Activated CD8-positive, alpha-beta T cell treated with anti-CD3 and anti-CD28 coated beads, Interleukin-2, amount 10 ng/mL, durations not matched to agents 7 days and 5 days (primary cell): Measurements from ENCODE around the gene DDRGK1. TPM values are rescaled to one million over a fixed set of nuclear protein-coding genes. Genes with fewer than 3 reads are reported as not detected.

Experiments
- ATAC-seq: fragments of 150-1000 bp; cut with Tn5 transposase; one replicate; pipeline ENCODE4 v1.10.0; 2021; ENCODE audit warnings: moderate library complexity
- CTCF ChIA-PET: fragments of 350-600 bp; sonication (Branson Sonifier 250); formaldehyde crosslinking; loops from one replicate; lab custom pipeline; 2021; ENCODE audit warnings: antibody characterized with exemption; lab: Charles Lee
- POLR2A ChIA-PET: fragments of 350-600 bp; sonication (Branson Sonifier 250); formaldehyde crosslinking; loops from one replicate; lab custom pipeline; 2021; ENCODE audit warnings: antibody characterized with exemption; lab: Charles Lee
- DNase-seq: peaks from one replicate; pipeline ENCODE4 v3.0.0-alpha.2; 2020
- H3K27ac Mint-ChIP-seq: one replicate; pipeline ENCODE4 v1.8.0; 2021; ENCODE audit warnings: mild to moderate bottlenecking, mixed read lengths
- H3K27me3 Mint-ChIP-seq: one replicate; pipeline ENCODE4 v1.8.0; 2021; ENCODE audit warnings: low read depth, mixed read lengths
- H3K36me3 Mint-ChIP-seq: one replicate; pipeline ENCODE4 v1.8.0; 2021; ENCODE audit warnings: low read depth, mixed read lengths
- H3K4me1 Mint-ChIP-seq: one replicate; pipeline ENCODE4 v1.8.0; 2021; ENCODE audit warnings: low read depth, mixed read lengths
- H3K4me3 Mint-ChIP-seq: one replicate; pipeline ENCODE4 v1.8.0; 2021; ENCODE audit warnings: mild to moderate bottlenecking, mixed read lengths
- H3K9me3 Mint-ChIP-seq: one replicate; pipeline ENCODE4 v1.8.0; 2022; ENCODE audit warnings: mixed read lengths; ENCODE audit not compliant: insufficient read depth
- total RNA-seq, 2 experiments: library from RNA; stranded (reverse); gene quantifications; one replicate each; pipeline ENCODE4 v1.2.3, GENCODE V29; 2021

DDRGK1 gene
- total RNA-seq, 2 experiments from 2014 or later, result 49.0 to 54.4 TPM

GRCh38 chr20:3166338-3166912 is 38.1 kb downstream of the DDRGK1 start:
- Mint-ChIP-seq H3K4me1 (no peaks in the 10 kb centered on the region), H3K9me3 (no peaks in the 10 kb centered on the region), H3K27ac (no peak overlapping the region), H3K4me3 (no peak overlapping the region), H3K27me3 (peaks cover 25% of the 10 kb centered on the region), H3K36me3 (no peaks in the 10 kb centered on the region)
- POLR2A ChIA-PET, result interaction anchor here (0.7 kb wide), 1 partner anchor 35 kb away, joined by 3 read pairs; no protein-coding TSS in a partner anchor
- no peak for DNase-seq
- CTCF ChIA-PET, result no interaction called here
- no peak for ATAC-seq

- ChIA-PET CTCF (no interaction called here), POLR2A (interaction anchor here (0.7 to 0.8 kb wide), 2 partner anchors 36 to 411 kb away, joined by 3 read pairs; no protein-coding TSS in a partner anchor)
- Mint-ChIP-seq H3K36me3 (no peaks in the 10 kb centered on the region), H3K9me3 (no peaks in the 10 kb centered on the region), H3K27ac (no peak overlapping the region), H3K4me3 (no peak overlapping the region), H3K27me3 (peaks cover 21% of the 10 kb centered on the region), H3K4me1 (no peaks in the 10 kb centered on the region)
- no peak for ATAC-seq
- DNase-seq, result no peak
Observed at GRCh38 chr20:3165473-3166337, 38.8 kb downstream of the DDRGK1 start.

- ChIA-PET CTCF (no interaction called here), POLR2A (interaction anchor here (0.8 kb wide), 1 partner anchor 410 kb away, joined by 3 read pairs; no protein-coding TSS in a partner anchor)
- H3K4me1 Mint-ChIP-seq, result peaks cover 2% of the 10 kb centered on the region
- ATAC-seq (no peak), DNase-seq (no peak)
- no peak overlapping the region for H3K4me3 Mint-ChIP-seq
- no peaks in the 10 kb centered on the region for H3K36me3 Mint-ChIP-seq
- H3K27ac Mint-ChIP-seq, result no peak overlapping the region
- no peaks in the 10 kb centered on the region for H3K9me3 Mint-ChIP-seq
- peaks cover 20% of the 10 kb centered on the region for H3K27me3 Mint-ChIP-seq
Observed at GRCh38 chr20:3164763-3165410, 39.6 kb downstream of the DDRGK1 start.

GRCh38 chr20:3164043-3164762 is 40.3 kb downstream of the DDRGK1 start:
- POLR2A ChIA-PET, result interaction anchor here (0.6 kb wide), 1 partner anchor 87 kb away, joined by 3 read pairs; no protein-coding TSS in a partner anchor
- no peak for ATAC-seq
- Mint-ChIP-seq H3K27me3 (peaks cover 16% of the 10 kb centered on the region), H3K9me3 (no peaks in the 10 kb centered on the region), H3K27ac (no peak overlapping the region), H3K4me3 (no peak overlapping the region), H3K4me1 (peaks cover 4% of the 10 kb centered on the region), H3K36me3 (peaks cover 2% of the 10 kb centered on the region)
- CTCF ChIA-PET, result no interaction called here
- DNase-seq, result no peak

DNA sequence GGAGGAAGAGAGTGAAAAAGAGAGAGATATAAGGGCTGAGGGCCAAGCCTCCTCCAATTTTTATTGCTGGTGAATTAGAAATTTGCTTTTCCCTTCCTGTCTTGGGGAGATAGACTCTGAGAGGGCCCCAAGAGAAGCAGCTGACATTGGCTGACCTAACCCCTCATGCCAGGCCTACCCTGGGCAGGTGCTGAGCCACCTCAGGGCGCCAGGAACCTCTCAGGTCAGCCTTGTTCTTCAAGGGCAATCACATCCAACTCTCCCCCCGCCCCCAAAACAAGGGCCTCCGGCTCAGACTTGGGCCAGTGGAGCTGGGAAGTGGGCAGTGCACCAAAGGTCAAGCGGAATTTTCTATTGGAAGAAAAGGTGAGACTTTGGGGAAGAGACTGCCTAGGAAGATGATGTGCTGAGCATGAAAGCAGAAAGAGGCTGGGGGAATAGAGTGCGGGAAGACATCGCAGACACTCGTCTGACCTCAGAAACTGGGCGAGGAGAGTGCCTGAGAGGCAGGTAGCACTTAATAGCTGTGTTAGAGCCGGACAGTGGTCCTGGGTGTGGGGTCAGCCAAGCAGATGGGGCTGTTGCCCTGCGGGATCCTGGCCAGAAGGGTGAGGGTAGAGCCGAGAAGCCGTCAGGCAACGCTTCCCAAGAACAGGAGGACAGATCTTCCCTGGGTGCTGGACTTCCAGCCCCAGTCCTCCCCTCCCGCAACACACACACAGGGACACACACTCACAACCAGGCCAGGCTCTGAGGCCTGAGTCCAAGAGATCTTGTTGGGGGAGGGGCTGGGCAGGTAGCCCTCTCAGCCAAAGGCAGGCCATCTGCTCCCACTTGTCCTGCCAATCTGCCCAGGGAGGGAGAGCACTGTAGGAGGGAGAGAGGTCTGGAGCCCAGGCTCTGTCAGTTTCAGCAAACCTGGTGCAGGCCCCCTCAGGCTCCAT is 41.1 kb downstream of the DDRGK1 start:
- Mint-ChIP-seq H3K9me3 (no peaks in the 10 kb centered on the region), H3K4me3 (no peak overlapping the region), H3K27me3 (peaks cover 7% of the 10 kb centered on the region), H3K4me1 (peaks cover 9% of the 10 kb centered on the region), H3K36me3 (peaks cover 4% of the 10 kb centered on the region), H3K27ac (no peak overlapping the region)
- CTCF ChIA-PET, result interaction anchor here (1.8 kb wide), 1 partner anchor 9 kb away, joined by 10 read pairs; no protein-coding TSS in a partner anchor
- no peak for ATAC-seq
- no peak for DNase-seq
- POLR2A ChIA-PET, result interaction anchor here (0.6 to 0.7 kb wide), 2 partner anchors 86 to 117 kb away, joined by 3 read pairs; no protein-coding TSS in a partner anchor

GRCh38 chr20:3162080-3162611 is 42.3 kb downstream of the DDRGK1 start:
- peaks cover 7% of the 10 kb centered on the region for H3K36me3 Mint-ChIP-seq
- H3K4me1 Mint-ChIP-seq, result peaks cover 20% of the 10 kb centered on the region
- H3K4me3 Mint-ChIP-seq, result no peak overlapping the region
- POLR2A ChIA-PET, result no interaction called here
- CTCF ChIA-PET, result interaction anchor here (0.6 to 1.8 kb wide), 3 partner anchors 10 to 337 kb away, joined by 3 to 10 read pairs (median 3); no protein-coding TSS in a partner anchor
- DNase-seq, result no peak
- H3K27me3 Mint-ChIP-seq, result peaks cover 2% of the 10 kb centered on the region
- no peak overlapping the region for H3K27ac Mint-ChIP-seq
- no peak for ATAC-seq
- no peaks in the 10 kb centered on the region for H3K9me3 Mint-ChIP-seq

DNA sequence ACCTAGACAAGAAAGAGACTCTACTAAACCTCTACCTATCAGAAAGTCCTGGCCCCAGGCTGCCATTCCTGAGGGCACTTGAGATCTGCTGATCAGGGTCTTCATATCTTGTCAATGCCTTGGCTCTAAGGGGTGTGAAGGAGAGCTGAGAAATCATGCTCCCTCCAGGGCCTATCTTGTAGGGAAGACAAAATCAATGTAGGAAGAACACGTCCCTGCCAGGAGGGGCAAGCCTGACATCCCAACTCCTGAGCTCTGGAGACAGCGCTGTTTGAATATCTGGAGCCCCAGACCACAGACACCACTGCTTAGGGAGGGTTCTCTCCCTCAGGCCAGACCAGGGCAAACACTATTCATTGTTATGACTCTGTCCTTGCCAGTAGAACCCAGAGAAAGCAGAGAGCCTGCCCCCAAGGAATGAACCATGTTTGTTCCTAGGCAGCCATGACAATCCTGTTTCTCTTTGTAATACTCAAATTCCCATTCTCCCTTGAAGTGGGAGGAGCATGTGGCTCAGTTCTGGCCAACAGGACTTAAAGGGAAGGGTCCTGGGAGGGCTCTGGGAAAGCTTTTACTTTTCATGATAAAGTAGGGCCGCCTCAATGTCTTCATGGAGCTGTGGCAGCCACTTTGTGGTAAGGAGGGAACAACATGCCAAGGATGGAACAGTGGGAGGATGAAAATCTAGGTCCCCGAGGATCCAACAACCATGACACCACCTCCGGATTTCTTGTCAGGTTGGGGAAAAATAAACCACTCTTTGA is 43.0 kb downstream of the DDRGK1 start:
- Mint-ChIP-seq H3K9me3 (no peaks in the 10 kb centered on the region), H3K27ac (no peak overlapping the region), H3K27me3 (no peaks in the 10 kb centered on the region), H3K4me3 (peak overlapping the region; percentile 43), H3K36me3 (peaks cover 13% of the 10 kb centered on the region), H3K4me1 (peaks cover 26% of the 10 kb centered on the region)
- no peak for DNase-seq
- no peak for ATAC-seq
- ChIA-PET POLR2A (interaction anchor here (1.0 kb wide), 2 partner anchors 11 to 41 kb away, joined by 4 to 5 read pairs; no protein-coding TSS in a partner anchor), CTCF (interaction anchor here (0.6 to 1.8 kb wide), 3 partner anchors 11 to 659 kb away, joined by 3 to 10 read pairs (median 3); partner anchors contain the start of gene AP5S1)

- CTCF ChIA-PET, result interaction anchor here (0.7 to 0.8 kb wide), 2 partner anchors 12 to 660 kb away, joined by 3 read pairs; partner anchors contain the start of gene AP5S1
- DNase-seq (no peak), ATAC-seq (no peak)
- peak overlapping the region; percentile 40 for H3K4me3 Mint-ChIP-seq
- no peak overlapping the region for H3K27ac Mint-ChIP-seq
- no peaks in the 10 kb centered on the region for H3K9me3 Mint-ChIP-seq
- H3K36me3 Mint-ChIP-seq, result peaks cover 20% of the 10 kb centered on the region
- POLR2A ChIA-PET, result interaction anchor here (0.5 to 2.4 kb wide), 6 partner anchors 15 to 49 kb away, joined by 3 to 10 read pairs (median 4); partner anchors contain the start of gene ITPA
- H3K4me1 Mint-ChIP-seq, result peaks cover 37% of the 10 kb centered on the region
- no peaks in the 10 kb centered on the region for H3K27me3 Mint-ChIP-seq
Observed at GRCh38 chr20:3160418-3160817, 44.1 kb downstream of the DDRGK1 start.

DNA sequence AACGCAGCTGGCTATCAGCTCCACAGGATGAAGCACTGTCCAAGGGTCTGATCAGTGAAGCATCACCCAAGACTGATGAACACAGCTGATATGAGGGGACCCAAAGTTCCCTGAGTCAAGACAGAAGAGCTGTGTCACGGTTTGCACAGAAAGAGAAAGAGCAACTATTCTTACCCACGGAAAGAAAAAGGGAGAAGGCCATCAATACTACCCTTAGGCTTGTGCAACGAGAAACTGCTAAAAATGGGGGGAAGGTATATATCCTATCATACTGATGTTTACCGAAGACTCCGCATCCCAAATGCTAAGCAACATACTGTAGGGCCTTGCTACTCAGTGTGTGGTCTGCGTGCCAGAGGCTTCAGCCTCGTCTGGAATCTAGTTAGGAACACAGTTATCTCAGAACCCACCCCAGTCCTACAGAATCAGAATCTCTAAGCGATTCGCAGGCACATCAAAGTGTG is 45.5 kb downstream of the DDRGK1 start:
- H3K9me3 Mint-ChIP-seq, result no peaks in the 10 kb centered on the region
- peaks cover 39% of the 10 kb centered on the region for H3K4me1 Mint-ChIP-seq
- no peaks in the 10 kb centered on the region for H3K27me3 Mint-ChIP-seq
- ChIA-PET CTCF (interaction anchor here (1.0 to 1.5 kb wide), 2 partner anchors 14 to 37 kb away, joined by 3 to 5 read pairs; no protein-coding TSS in a partner anchor), POLR2A (interaction anchor here (0.6 to 2.5 kb wide), 9 partner anchors 10 to 87 kb away, joined by 3 to 11 read pairs (median 4); partner anchors contain the start of gene ITPA)
- H3K4me3 Mint-ChIP-seq, result peak overlapping the region; percentile 92
- H3K36me3 Mint-ChIP-seq, result peaks cover 25% of the 10 kb centered on the region
- H3K27ac Mint-ChIP-seq, result peak overlapping the region; percentile 96
- ATAC-seq, result peak; percentile 28
- DNase-seq, result no peak
